Lower leg skin (tissue), 3 donors: Measurements from ENCODE around the gene SCMH1.

Source experiments
- CTCF ChIP-seq, 3 donors: fragments of 450-650 bp; IDR thresholded peaks; one replicate each; pipeline ENCODE4 v1.5.1; 2016; ENCODE audit warnings: antibody characterized with exemption in 3 of 3, mild to moderate bottlenecking in 3 of 3, moderate library complexity in 2 of 3
- POLR2A ChIP-seq, 2 donors: fragments of 450-650 bp; IDR thresholded peaks; one replicate each; pipeline ENCODE4 v1.6.1; 2016 to 2017; ENCODE audit warnings: antibody characterized with exemption in 2 of 2, mild to moderate bottlenecking in 1 of 2, moderate library complexity in 1 of 2

GRCh38 chr1:41280202-41281032 lies 38.3 kb upstream of the SCMH1 start:
- no peak for TF ChIP-seq POLR2A (IDR thresholded peaks at IDR 0.05)
- no peak for TF ChIP-seq CTCF (IDR thresholded peaks at IDR 0.05)
